HG03045 (cell line): ENCODE results near the gene CYTL1.

ENCODE experiments used
- ATAC-seq: cut with Tn5 transposase; IDR thresholded peaks from one replicate; pipeline ENCODE4 v1.9.1; 2021; ENCODE audit warnings: mild to moderate bottlenecking, moderate library complexity; ENCODE audit not compliant: unreplicated experiment

CYTL1 gene

DNA sequence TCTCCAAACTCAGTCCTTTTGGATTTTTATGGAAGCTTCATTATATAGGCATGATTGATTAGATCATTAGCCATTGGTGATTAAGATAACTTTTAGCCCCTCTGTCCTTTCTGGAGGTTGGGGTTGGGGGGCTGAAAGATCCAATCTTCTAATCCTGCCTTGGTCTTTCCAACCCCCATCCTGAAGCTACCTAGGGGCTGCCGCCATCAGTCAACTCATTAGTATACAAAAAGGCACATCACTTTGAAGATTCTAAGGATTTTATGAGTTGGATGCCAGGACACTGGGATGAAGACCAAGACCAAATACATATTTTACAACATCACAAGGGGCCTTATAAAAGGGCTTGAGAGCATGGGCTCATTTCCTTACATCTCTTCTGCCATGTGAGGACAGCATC, 47.5 kb downstream of the CYTL1 start:
- ATAC-seq: no peak

DNA sequence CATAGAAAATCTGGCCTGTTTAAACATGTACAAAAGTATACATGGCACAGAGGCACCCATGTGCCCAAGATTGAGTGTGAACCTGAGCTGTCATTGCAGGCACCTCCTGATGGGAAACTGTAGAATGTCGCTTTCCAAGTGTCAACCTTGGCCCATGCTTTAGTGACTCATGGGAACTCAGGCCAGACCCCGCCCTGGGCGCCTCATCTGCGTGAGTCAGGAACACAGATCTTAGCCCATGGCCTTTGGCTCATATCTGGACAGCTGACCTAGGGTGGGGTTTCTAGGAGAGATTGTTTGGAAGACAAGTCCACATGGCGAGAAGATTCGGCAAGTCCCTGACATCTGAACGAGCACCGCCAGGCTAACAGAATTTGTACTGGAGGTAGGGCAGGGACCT, 50.0 kb downstream of the CYTL1 start:
- ATAC-seq: no peak

GRCh38 chr4:4968161-4968725, 51.0 kb downstream of the CYTL1 start:
- no peak for ATAC-seq
